B cell (primary cell): ENCODE measurements around the gene LSM14B.

Experiments
- EZH2 ChIP-seq: IDR thresholded peaks from 2 replicates; pipeline ENCODE4 v1.6.1; 2012; ENCODE audit warnings: borderline replicate concordance, low read depth, mild to moderate bottlenecking, moderate library complexity, low read length; ENCODE audit not compliant: insufficient read depth, poor library complexity, severe bottlenecking
- TF ChIP-seq, protein P1 (sequence below): fragments of 200-600 bp; IDR thresholded peaks from one replicate; pipeline ENCODE4 v1.8.0; 2022; ENCODE audit warnings: antibody characterized with exemption, mild to moderate bottlenecking

DNA sequence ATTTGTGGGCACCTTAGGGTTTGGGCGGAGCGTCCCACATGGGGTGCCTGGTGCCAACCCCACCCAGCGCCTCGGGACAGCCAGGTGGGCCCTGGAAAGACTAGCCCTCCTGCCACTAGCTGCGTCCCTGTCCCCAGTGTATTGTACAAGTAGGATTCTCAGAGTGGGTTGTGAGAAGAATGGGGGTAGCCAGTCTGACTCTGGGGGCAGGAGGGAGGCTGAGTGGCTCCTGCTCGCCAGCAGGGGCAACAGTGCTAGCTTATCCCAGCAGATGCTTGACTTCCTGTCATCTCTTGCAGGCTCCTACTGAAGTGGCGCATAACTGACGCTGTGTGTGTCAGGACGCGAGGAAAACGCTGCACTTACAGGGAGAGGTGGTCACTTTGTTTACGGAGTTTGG lies 11.6 kb downstream of the LSM14B start:
- TF ChIP-seq, protein P1, sequence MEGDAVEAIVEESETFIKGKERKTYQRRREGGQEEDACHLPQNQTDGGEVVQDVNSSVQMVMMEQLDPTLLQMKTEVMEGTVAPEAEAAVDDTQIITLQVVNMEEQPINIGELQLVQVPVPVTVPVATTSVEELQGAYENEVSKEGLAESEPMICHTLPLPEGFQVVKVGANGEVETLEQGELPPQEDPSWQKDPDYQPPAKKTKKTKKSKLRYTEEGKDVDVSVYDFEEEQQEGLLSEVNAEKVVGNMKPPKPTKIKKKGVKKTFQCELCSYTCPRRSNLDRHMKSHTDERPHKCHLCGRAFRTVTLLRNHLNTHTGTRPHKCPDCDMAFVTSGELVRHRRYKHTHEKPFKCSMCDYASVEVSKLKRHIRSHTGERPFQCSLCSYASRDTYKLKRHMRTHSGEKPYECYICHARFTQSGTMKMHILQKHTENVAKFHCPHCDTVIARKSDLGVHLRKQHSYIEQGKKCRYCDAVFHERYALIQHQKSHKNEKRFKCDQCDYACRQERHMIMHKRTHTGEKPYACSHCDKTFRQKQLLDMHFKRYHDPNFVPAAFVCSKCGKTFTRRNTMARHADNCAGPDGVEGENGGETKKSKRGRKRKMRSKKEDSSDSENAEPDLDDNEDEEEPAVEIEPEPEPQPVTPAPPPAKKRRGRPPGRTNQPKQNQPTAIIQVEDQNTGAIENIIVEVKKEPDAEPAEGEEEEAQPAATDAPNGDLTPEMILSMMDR, result no peak
- no peak for TF ChIP-seq EZH2
